HepG2 (cell line): ENCODE results near the gene ORMDL3. TPM values are rescaled to one million over a fixed set of nuclear protein-coding genes. Genes with fewer than 3 reads are reported as not detected.

Experiments used
- CBFB ChIP-seq: sonication (generic); formaldehyde crosslinking; IDR thresholded peaks from 2 replicates; pipeline ENCODE4 v1.4.0; 2020; ENCODE audit warnings: missing genetic modification reagents
- HMG20B ChIP-seq: conservative IDR thresholded peaks from 2 replicates; pipeline ENCODE4 v1.6.1; 2016; ENCODE audit warnings: missing genetic modification reagents, missing compliant biosample characterization
- JUNB ChIP-seq: sonication (generic); formaldehyde crosslinking; IDR thresholded peaks from 2 replicates; pipeline ENCODE4 v1.8.0; 2022; ENCODE audit warnings: missing genetic modification reagents, mild to moderate bottlenecking, borderline replicate concordance
- ZNF333 ChIP-seq: sonication (generic); formaldehyde crosslinking; IDR thresholded peaks from 2 replicates; pipeline ENCODE4 v1.4.0; 2020; ENCODE audit warnings: mild to moderate bottlenecking, missing genetic modification reagents, borderline replicate concordance
- polyA plus RNA-seq, 8 experiments: library from polyadenylated mRNA; depleted of rRNA in 3 of 8; stranded (reverse) in 7 of 8; unstranded in 1 of 8; fragments of >200 nt; fragmentation: Illumina TruSeq in 4 of 8; extraction: Trizol in 4 of 8; gene quantifications; 2 replicates each; pipeline versions ENCODE4 v1.2.1 to v1.2.3, GENCODE V29; 2011 to 2016; ENCODE audit warnings: low read depth in 4 of 8, missing spikeins in 1 of 8, mixed read lengths in 1 of 8; ENCODE audit not compliant: insufficient read depth in 1 of 8
- total RNA-seq, 5 experiments: library from RNA; depleted of rRNA; stranded (reverse); fragments of >200 nt; fragmentation: Illumina TruSeq; extraction: Trizol; gene quantifications; 2 replicates each; pipeline ENCODE4 v1.2.3, GENCODE V29; 2016; ENCODE audit warnings: low read depth in 1 of 5
- TF ChIP-seq, protein P1 (sequence below), 2 experiments: fragments of 450-650 bp in 1 of 2; sonication (generic) in 1 of 2; formaldehyde crosslinking in 1 of 2; IDR thresholded peaks; 2 replicates each; pipeline versions ENCODE4 v1.6.1 to v1.8.0; 2016 to 2022; ENCODE audit warnings: antibody characterized with exemption in 1 of 2, mild to moderate bottlenecking in 1 of 2, missing genetic modification reagents in 1 of 2
- TF ChIP-seq, protein P2 (sequence below): IDR thresholded peaks from 2 replicates; pipeline ENCODE4 v1.6.1; 2016; ENCODE audit warnings: missing biosample characterization, missing genetic modification reagents, low read depth
- TF ChIP-seq, protein P3 (sequence below): sonication (generic); formaldehyde crosslinking; IDR thresholded peaks from 2 replicates; pipeline ENCODE4 v1.4.0; 2020; ENCODE audit warnings: low read depth, mild to moderate bottlenecking, missing genetic modification reagents
- TF ChIP-seq, protein P4 (sequence below): IDR thresholded peaks from 2 replicates; pipeline ENCODE4 v1.6.1; 2016; ENCODE audit warnings: low read depth, missing genetic modification reagents, missing compliant biosample characterization

The ORMDL3 gene
- total and polyA plus RNA-seq, 2 of the 13 experiments (the other 11 are each of a cell fraction or from before 2014, with no cell fraction given) = 181 to 384 TPM

GRCh38 chr17:39923836-39924690, 3.3 kb downstream of the ORMDL3 start (continued):
- TF ChIP-seq, protein P1, sequence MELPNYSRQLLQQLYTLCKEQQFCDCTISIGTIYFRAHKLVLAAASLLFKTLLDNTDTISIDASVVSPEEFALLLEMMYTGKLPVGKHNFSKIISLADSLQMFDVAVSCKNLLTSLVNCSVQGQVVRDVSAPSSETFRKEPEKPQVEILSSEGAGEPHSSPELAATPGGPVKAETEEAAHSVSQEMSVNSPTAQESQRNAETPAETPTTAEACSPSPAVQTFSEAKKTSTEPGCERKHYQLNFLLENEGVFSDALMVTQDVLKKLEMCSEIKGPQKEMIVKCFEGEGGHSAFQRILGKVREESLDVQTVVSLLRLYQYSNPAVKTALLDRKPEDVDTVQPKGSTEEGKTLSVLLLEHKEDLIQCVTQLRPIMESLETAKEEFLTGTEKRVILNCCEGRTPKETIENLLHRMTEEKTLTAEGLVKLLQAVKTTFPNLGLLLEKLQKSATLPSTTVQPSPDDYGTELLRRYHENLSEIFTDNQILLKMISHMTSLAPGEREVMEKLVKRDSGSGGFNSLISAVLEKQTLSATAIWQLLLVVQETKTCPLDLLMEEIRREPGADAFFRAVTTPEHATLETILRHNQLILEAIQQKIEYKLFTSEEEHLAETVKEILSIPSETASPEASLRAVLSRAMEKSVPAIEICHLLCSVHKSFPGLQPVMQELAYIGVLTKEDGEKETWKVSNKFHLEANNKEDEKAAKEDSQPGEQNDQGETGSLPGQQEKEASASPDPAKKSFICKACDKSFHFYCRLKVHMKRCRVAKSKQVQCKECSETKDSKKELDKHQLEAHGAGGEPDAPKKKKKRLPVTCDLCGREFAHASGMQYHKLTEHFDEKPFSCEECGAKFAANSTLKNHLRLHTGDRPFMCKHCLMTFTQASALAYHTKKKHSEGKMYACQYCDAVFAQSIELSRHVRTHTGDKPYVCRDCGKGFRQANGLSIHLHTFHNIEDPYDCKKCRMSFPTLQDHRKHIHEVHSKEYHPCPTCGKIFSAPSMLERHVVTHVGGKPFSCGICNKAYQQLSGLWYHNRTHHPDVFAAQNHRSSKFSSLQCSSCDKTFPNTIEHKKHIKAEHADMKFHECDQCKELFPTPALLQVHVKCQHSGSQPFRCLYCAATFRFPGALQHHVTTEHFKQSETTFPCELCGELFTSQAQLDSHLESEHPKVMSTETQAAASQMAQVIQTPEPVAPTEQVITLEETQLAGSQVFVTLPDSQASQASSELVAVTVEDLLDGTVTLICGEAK (IDR thresholded peaks at IDR 0.05) = no peak
- TF ChIP-seq, protein P1 (CRISPR knock-in tag; IDR thresholded peaks at IDR 0.05) = peak; percentile 83; the same call in 1 of the 2 replicates
- TF ChIP-seq ZNF333 (CRISPR knock-in tag) (peak; percentile 97), CBFB (CRISPR knock-in tag) (peak; percentile 43; the same call in 1 of the 2 replicates), HMG20B (CRISPR knock-in tag) (peak; percentile 94; the same call in 1 of the 2 replicates), JUNB (CRISPR knock-in tag) (peak; percentile 85)
- TF ChIP-seq, protein P2, sequence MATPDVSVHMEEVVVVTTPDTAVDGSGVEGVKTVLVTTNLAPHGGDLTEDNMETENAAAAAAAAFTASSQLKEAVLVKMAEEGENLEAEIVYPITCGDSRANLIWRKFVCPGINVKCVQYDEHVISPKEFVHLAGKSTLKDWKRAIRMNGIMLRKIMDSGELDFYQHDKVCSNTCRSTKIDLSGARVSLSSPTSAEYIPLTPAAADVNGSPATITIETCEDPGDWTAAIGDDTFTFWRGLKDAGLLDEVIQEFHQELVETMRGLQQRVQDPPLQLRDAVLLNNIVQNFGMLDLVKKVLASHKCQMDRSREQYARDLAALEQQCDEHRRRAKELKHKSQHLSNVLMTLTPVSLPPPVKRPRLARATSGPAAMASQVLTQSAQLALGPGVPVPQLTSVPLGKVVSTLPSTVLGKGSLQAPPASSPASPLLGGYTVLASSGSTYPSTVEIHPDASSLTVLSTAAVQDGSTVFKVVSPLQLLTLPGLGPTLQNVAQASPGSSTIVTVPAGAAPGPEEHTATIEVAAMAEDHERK (CRISPR knock-in tag) = 0 out of 2 replicates have a peak, but pooled peaks have one; percentile 57
- TF ChIP-seq, protein P3, sequence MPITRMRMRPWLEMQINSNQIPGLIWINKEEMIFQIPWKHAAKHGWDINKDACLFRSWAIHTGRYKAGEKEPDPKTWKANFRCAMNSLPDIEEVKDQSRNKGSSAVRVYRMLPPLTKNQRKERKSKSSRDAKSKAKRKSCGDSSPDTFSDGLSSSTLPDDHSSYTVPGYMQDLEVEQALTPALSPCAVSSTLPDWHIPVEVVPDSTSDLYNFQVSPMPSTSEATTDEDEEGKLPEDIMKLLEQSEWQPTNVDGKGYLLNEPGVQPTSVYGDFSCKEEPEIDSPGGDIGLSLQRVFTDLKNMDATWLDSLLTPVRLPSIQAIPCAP (CRISPR knock-in tag) = no peak; the same call in 1 of the 2 replicates
- TF ChIP-seq, protein P4, sequence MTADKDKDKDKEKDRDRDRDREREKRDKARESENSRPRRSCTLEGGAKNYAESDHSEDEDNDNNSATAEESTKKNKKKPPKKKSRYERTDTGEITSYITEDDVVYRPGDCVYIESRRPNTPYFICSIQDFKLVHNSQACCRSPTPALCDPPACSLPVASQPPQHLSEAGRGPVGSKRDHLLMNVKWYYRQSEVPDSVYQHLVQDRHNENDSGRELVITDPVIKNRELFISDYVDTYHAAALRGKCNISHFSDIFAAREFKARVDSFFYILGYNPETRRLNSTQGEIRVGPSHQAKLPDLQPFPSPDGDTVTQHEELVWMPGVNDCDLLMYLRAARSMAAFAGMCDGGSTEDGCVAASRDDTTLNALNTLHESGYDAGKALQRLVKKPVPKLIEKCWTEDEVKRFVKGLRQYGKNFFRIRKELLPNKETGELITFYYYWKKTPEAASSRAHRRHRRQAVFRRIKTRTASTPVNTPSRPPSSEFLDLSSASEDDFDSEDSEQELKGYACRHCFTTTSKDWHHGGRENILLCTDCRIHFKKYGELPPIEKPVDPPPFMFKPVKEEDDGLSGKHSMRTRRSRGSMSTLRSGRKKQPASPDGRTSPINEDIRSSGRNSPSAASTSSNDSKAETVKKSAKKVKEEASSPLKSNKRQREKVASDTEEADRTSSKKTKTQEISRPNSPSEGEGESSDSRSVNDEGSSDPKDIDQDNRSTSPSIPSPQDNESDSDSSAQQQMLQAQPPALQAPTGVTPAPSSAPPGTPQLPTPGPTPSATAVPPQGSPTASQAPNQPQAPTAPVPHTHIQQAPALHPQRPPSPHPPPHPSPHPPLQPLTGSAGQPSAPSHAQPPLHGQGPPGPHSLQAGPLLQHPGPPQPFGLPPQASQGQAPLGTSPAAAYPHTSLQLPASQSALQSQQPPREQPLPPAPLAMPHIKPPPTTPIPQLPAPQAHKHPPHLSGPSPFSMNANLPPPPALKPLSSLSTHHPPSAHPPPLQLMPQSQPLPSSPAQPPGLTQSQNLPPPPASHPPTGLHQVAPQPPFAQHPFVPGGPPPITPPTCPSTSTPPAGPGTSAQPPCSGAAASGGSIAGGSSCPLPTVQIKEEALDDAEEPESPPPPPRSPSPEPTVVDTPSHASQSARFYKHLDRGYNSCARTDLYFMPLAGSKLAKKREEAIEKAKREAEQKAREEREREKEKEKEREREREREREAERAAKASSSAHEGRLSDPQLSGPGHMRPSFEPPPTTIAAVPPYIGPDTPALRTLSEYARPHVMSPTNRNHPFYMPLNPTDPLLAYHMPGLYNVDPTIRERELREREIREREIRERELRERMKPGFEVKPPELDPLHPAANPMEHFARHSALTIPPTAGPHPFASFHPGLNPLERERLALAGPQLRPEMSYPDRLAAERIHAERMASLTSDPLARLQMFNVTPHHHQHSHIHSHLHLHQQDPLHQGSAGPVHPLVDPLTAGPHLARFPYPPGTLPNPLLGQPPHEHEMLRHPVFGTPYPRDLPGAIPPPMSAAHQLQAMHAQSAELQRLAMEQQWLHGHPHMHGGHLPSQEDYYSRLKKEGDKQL (CRISPR knock-in tag) = peak; percentile 92
- TF ChIP-seq, all 625 proteins: peak for 433
